ENCODE results near the gene MRFAP1. TPM values are rescaled to one million over a fixed set of nuclear protein-coding genes. Genes with fewer than 3 reads are reported as not detected.

The MRFAP1 gene
- total RNA-seq, 6 experiments from 2014 or later = 103 to 166 (median 129) TPM

GRCh38 chr4:6633091-6633906 lies 7.2 kb upstream of the MRFAP1 start:
- no peak for TF ChIP-seq CTCF (IDR thresholded peaks at IDR 0.05)
- TF ChIP-seq POLR2A (IDR thresholded peaks at IDR 0.05) = no peak
- H3K9me3 ChIP-seq = no peaks in the 10 kb centered on the region
- no peak overlapping the region for H3K4me3 ChIP-seq
- 71% methylated on average over 5 of the region's 10 CpGs for WGBS (ENCODE audit: insufficient coverage, low coverage, low lambda C conversion rate, missing lambda C conversion rate)
- H3K36me3 ChIP-seq = no peaks in the 10 kb centered on the region
- H3K4me1 ChIP-seq = no peaks in the 10 kb centered on the region
- intact Hi-C loops (cut with DNase I) = no loop called here
- no peak overlapping the region for H3K27ac ChIP-seq
- ATAC-seq = peak in 3 of 4 donors; percentile 38 to 58 (median 52)
- DNase-seq = no peak
- H3K27me3 ChIP-seq = no peaks in the 10 kb centered on the region

- no peak for DNase-seq
- TF ChIP-seq POLR2A (IDR thresholded peaks at IDR 0.05) (no peak), CTCF (IDR thresholded peaks at IDR 0.05) (no peak)
- intact Hi-C loops (cut with DNase I) = no loop called here
Observed at GRCh38 chr4:6634746-6635145, 5.7 kb upstream of the MRFAP1 start.

GRCh38 chr4:6639137-6639680 lies 1.3 kb upstream of the MRFAP1 start:
- 88% methylated on average over 11 of the region's 14 CpGs for WGBS (ENCODE audit: insufficient coverage, low coverage, low lambda C conversion rate, missing lambda C conversion rate)
- Histone ChIP-seq H3K4me1 (peaks cover 0 to 14% (median 7%) of the 10 kb centered on the region in 4 donors), H3K27ac (no peak overlapping the region), H3K4me3 (no peak overlapping the region), H3K9me3 (no peaks in the 10 kb centered on the region), H3K27me3 (no peaks in the 10 kb centered on the region), H3K36me3 (peaks cover 0 to 14% (median 4%) of the 10 kb centered on the region in 4 donors)
- intact Hi-C loops (cut with DNase I) = no loop called here
- DNase-seq = no peak
- no peak for ATAC-seq
- no peak for TF ChIP-seq CTCF (IDR thresholded peaks at IDR 0.05)
- TF ChIP-seq POLR2A (IDR thresholded peaks at IDR 0.05) = no peak

More at GRCh38 chr4:6634746-6635145, 5.7 kb upstream of the MRFAP1 start:
- H3K27ac ChIP-seq = no peak overlapping the region
- H3K36me3 ChIP-seq = no peaks in the 10 kb centered on the region
- no peaks in the 10 kb centered on the region for H3K9me3 ChIP-seq
- H3K4me3 ChIP-seq = no peak overlapping the region
- H3K4me1 ChIP-seq = no peaks in the 10 kb centered on the region
- H3K27me3 ChIP-seq = no peaks in the 10 kb centered on the region
- WGBS (ENCODE audit: insufficient coverage, low coverage, low lambda C conversion rate, missing lambda C conversion rate) = 92% methylated on average over 9 of the region's 9 CpGs
- ATAC-seq = no peak

- WGBS (ENCODE audit: insufficient coverage, low coverage, low lambda C conversion rate, missing lambda C conversion rate) = under 1% methylated on average over 30 of the region's 50 CpGs
- Histone ChIP-seq H3K36me3 (peaks cover 0 to 14% (median 4%) of the 10 kb centered on the region in 4 donors), H3K4me3 (peak overlapping the region; percentile 86 to 96 (median 88)), H3K27me3 (no peaks in the 10 kb centered on the region), H3K9me3 (no peaks in the 10 kb centered on the region), H3K27ac (peak overlapping the region; percentile 82 to 94 (median 94)), H3K4me1 (peaks cover 0 to 14% (median 7%) of the 10 kb centered on the region in 4 donors)
- DNase-seq (peak in 2 of 3 donors; percentile 70 to 74), ATAC-seq (peak; percentile 54 to 75 (median 58))
- intact Hi-C loops (cut with DNase I) = no loop called here
- TF ChIP-seq CTCF (IDR thresholded peaks at IDR 0.05) (no peak), POLR2A (IDR thresholded peaks at IDR 0.05) (no peak)
Observed at GRCh38 chr4:6641164-6641970, 882 bp downstream of the MRFAP1 start.

Data from right lobe of liver (tissue), 6 donors.